Fibroblast of skin of right biceps (primary cell): ENCODE results near the gene MUSTN1.
A peak's percentile ranks its signal among the peaks of the same experiment; 100 is the strongest.

Experiments
- DNase-seq: peaks from one replicate; pipeline ENCODE4 v3.0.0-alpha.2; 2013

MUSTN1 gene

DNA sequence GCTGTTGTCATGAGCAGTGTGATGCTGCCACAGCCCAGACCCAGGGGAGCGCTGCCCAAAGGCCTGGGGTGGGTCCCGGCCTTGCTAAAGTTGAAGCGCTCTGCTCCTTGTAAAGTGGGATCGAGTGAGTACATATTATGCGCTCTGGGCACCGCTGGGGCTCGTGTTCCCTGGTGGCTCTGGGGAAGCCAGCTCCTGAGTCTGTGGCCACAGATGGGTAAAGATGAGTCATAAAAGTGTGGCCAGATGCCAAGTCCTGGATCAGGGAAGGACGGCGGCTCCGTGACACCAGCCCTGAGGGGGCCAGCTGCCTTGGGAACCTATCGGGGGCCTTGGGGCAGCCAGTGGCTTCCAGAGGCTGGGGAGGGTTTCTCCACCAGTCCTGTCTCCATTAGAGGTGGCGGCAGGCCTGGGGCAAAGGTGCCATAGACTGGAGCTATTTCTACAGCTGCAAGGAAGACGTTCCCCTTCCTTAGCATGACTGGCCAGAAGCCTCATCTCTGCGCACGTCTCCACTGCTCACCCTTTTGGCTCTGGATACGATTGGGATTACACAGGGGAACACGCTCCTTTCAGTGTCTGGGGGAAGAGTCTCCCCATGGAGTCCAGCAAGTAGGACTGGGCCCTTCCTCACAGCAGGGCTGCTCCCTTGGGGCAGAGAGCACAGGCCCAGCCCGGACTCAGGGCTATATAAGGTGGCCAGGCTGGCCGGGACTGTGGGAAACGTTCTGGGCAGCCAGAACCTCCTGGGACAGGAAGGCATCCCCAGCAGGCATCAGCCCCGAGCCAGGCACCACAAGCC is 3.1 kb downstream of the MUSTN1 start:
- DNase-seq, result peak; percentile 79

DNA sequence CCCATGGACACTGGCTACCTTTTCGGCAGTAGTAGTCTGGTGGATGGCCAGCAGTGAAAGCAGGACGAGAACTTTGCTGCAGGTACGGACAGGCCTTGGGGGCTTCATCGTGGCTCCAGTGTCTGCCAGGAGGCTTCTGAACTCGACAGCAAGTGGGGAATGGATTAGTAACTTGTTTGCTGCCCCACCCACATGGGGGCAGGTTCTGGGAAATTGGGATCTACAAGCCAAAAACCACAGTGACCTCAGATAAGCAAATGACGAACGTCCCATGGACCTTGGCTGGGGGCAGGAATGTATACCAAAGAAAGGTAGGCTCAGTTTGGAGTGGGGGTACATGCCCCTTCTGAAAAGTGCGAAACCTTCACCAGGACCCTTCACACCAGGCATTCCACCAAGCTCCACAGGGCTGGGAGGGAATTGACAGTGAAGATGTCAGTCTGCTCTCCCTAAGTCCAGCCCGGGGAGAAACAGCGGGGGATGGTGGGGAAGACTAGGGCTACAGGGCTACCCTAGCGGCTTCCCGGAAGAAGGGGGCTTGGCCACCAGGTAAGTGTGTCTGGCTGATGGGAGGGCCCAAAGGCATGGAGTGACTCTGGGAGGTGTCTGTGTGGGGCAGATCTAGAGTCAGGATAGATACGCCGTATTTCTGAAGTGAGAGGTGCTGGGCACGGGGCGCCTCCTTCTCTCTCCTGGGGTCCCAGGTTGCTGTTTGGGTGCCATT is 4.1 kb downstream of the MUSTN1 start, which contains the start of gene ITIH4:
Gene ITIH4 (minus strand): TSS at position 138 of the 724 bp plus-strand sequence. CDS start 30 bp downstream, at position 108.
- no peak for DNase-seq

DNA sequence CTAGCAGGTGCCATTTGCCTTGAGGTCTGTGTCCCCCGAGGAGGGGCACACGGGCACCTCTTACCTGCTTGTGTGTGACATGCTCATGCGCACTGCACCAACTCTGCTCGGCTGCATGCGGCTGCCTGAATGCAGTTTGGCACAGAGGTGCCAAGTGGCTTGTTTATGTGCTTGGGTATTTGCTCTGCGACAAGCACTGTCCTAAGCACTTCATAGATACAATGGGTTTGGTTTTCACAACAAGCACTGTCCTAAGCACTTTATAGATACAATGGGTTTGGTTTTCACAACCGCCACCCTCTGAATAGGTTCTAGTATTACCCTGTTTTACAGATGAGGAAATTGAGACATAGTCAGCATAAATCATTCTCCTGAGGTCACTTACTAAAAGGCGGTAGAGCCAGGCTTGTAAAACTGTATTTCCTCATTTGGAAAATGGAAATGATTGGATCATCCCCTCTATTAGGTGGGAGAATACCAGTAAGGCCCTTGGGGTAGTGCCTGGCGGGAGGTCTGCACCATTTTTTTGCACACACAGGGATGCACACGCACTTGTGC is 4.8 kb downstream of the MUSTN1 start:
- no peak for DNase-seq

DNA sequence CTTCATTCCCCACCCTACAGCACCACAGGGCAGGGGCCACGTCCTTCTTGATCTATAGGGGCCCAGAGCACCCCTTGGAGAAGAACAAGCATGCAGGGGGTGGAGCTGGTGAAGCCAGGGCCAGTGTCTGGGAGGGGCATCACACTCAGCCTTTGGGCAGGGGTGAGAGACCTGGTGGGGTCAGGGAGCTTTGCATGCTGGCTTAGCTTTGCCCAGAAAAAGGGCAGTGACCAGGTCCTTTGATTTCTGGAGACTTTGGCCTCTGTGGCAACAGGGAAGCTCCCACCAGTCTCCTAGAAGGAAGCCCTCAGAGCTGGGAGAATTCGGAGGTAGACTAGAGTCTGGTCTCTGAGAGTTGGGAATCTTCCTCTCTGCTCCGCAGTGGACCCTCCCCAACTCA is 5.3 kb downstream of the MUSTN1 start:
- no peak for DNase-seq

DNA sequence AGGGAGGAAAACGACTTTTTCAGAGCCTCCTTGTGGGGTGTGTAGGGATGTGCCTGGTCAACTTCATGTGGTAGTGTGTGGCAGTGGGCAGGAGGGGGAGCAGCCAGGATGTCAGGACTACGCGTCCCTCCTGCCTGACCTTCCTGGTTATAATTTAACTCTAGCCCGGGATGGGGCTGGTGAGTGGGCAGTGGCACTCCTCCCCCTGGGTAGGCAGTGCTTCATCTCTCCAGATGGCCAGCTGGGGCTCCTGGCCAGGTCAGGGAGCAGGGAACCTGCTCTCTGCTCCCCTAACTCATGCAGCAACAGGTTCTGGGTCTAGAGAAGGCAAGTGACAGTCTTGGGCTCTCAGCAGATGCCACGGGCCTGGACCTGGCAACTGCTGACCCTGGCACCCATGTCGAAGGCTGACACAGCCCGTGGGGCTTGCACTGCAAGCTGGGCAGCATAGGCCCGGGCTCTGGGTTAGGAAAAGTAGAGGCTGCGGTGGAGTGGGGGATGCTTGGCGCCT is 6.9 kb downstream of the MUSTN1 start:
- no peak for DNase-seq

DNA sequence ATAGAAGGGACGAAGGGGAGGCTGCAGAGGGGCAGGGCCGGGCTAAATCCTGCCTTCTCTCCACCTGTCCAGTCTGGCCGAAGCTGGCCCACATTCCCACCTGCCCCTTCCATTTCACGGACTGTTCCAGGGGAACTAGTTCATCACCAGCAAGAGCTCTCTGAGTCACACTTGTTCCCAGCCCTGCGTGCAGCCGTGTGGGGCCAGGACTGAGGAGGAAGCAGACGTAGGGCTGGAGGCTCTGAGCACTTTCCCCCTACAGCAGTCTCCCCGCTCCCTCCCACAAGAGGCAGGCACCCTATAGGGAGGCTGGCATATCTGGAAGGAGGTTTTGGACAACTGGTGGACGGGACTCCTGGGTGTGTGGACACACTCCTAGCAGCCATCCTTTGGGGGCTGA is 7.4 kb downstream of the MUSTN1 start:
- peak; percentile 16 for DNase-seq

DNA sequence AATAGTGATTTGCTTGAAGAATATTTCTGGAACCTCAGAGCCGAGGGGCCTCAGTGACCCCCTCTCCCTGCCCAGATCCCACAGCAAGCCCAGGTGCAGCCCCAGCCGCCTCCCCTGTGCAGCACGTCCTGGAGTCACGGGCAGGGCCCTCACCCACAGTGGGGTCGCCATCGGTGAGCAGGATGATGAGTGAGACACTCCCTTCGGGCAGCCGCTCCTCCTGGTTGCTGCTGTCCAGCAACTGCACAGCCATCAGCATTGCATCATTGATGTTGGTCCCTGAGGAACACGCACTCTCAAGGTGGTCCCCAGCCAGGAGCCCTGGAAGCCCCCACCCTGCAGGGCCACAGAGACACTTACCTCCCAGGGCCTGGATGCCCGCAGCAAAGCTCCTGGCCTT is 10.8 kb downstream of the MUSTN1 start:
- no peak for DNase-seq

DNA sequence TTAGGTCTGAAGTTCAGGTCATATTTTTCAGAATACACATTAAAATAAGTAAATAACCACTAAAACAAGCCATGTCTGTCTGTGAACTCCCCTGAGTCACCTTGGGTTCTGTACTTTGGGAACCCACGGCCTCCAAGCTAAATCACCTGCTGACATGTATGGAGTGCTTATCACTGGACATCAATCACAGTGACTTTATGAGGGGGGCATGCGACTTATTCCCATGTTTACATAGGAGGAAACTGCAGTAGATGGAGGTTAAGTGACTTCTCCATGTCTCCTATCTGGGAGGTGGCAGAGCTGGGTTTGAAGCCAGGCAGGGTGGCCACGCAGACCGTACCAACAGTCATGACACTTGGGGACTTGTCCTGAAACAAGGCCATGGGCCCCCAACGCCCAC is 12.5 kb downstream of the MUSTN1 start:
- DNase-seq, result no peak

DNA sequence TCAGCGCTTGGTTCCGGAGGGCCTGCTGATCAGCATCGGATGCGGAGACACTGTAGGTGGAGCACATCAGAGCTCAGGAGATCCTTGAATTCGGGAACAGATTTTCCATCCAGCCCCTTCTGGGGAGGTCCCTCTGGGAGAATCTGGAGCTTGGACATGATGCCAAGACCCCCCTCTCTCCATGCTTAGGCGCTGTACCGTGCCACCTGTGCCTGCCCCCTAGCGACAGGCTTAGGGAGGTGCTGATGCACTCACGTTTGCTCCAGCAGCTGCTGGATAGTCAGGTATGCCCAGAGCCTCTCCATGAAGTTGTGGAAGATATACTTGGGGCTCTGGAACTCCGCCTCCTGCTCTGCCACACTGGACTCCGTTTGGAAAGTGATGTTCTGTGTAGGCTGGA is 14.1 kb downstream of the MUSTN1 start:
- DNase-seq, result peak; percentile 16

DNA sequence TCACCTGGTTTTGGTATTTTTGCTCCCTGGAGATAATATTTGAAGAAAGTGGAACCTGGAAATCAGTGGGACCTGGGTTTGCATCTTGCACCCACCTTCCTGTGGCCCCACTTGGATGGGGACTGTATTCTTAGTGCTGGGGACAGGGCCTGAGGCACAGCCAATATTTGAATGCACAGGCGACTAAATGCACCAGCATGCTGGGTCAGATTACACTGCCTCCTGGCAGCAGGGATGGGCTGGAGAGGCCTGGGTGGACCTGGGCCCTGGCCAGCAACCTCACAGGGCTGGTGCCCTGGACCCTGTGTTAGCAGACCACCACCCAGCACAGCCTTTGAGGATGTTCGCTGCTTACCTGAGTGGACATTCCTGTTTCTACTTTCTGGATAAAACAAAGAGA is 14.9 kb downstream of the MUSTN1 start:
- DNase-seq, result no peak

DNA sequence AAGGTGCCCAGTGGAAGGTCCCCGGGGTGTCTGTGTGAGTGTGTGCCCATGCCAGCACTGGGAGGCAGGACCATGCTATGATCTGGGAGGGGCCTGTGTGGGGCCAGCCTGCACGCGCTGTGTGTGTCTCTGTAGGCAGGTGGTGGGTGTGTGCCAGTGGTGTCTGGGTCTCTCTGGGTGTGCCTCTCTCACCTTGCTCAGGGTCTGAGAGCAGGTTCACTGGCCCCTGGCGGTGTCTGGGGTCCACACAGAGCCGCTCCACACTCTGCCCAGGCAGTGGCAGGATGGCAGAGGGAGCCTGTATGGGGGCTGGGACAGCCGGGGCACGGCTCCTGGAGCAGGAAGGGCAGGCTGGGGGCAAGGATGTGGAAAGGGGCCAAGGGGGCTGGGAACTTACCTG is 17.0 kb downstream of the MUSTN1 start:
- no peak for DNase-seq

DNA sequence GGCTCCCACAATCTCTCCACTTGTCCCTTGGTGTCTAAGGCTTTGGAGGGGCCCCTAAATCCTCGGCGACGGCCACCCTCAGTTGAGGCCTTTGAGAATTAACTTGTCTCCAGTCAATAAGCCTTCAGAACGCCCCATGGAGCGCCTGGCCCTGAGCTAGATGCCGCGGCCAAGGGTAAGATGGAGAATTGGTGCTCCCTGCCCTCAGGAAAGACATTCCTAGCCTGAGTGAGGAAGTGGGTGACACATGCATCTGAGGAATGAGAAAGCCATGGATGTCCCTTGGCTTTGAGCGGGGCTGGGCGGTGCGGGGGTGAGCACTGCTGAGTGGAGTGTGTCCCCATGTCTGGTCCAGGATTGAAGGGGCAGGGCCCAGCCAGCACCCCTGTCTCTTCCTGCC is 17.6 kb downstream of the MUSTN1 start:
- DNase-seq, result no peak

DNA sequence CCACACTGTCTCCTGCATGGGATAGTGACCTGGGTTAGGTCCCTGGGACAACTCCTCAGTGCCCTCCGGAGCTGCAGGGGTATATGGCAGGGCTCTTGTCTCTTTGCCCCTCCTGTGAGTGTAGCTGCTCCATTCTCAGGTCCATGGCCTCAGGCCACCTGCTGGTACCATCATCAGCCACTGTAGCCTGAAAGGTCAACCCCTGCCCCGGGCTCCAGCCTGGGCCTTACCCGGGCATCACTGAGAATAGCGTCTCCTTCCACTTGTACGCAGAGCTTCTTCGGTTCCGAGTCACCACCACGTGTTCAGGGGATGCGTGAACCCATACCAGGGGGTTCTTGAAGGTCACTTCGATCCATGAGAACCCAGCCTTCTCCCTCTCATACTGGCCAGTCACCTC is 18.2 kb downstream of the MUSTN1 start:
- DNase-seq, result no peak

DNA sequence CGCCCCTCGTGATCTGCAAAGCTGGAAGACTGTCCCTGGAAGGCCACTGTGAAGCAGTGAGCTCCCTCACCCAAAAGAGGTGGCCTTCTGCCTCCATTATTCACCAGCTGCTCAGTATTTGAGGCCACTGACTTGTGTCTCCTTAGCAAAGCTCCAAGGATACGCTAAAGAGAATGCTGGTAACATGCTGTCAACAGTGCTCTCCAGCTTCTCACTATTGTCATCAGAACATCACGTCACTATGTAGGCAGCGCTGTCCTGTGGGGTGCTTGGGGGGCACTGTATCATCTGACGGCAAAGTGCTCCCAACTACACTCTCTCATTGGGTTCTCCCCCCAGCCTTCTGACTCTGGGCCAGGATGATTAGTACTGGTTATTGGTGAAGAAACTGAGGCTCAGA is 18.6 kb downstream of the MUSTN1 start:
- DNase-seq, result no peak

DNA sequence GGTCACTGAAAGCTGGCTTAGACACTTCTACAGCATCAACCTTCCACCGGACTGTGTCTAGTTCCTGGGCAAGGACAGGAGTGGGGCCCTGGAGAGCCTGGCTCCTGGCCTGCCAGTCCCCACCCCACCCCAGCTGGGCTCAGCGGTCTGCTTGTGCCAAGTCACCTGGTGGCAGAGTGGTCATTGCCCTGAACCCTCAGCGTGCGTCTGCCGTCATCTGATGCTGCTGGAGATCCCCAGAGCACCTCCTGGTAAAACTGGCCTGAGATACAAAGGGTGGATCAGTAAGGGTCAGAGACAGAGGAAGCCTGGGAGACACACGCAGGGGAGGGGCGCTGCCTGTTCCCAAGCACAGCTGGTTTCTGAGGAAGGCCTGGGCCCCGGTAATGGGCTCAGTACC is 21.0 kb downstream of the MUSTN1 start:
- DNase-seq, result no peak

DNA sequence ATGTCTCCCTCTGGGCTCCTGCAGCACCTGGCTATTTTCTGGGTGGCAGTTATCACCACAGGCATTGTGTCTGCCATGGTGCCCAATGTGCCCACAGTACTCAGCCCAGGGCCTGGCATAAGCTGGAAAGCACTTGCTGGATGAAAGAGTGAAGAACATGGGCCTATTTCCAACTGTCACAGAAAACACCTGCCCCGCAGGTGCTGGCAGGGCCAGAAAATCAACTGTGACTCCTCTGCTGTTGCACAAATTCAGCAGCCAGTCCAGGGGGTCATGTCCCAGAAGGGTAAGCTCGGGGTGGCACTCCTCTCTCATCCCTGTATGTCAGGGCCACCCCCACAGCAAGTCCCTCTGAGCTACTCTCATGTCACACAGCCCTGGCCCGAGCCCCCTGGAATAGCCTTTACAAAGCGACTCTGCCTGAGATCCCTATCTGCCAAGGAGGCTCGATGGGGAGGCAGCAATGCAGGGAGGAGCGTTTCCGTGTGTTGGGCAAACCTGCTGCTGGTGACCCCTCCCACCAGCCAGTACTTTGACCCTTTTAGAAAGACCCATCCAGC is 23.3 kb downstream of the MUSTN1 start:
- no peak for DNase-seq

DNA sequence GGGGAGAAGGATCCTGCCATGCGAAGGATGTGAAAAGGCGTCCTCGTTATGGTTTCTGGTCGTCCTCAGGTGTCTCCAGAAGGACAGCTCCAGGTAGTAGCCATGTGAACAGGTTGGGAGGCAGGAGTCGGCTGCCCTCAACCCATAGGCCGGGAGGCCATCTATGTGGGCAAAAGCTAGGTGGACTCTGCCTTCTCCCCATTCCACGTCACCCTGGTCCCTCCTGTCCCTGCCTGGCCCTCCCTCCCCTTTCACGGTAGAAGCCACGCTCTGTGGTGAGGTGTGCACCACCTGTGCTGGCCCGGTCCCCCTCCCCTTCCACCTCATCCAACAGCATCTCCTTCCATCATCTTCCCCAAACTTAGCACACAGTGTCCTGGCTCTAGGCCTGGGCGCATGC is 23.9 kb downstream of the MUSTN1 start:
- no peak for DNase-seq

DNA sequence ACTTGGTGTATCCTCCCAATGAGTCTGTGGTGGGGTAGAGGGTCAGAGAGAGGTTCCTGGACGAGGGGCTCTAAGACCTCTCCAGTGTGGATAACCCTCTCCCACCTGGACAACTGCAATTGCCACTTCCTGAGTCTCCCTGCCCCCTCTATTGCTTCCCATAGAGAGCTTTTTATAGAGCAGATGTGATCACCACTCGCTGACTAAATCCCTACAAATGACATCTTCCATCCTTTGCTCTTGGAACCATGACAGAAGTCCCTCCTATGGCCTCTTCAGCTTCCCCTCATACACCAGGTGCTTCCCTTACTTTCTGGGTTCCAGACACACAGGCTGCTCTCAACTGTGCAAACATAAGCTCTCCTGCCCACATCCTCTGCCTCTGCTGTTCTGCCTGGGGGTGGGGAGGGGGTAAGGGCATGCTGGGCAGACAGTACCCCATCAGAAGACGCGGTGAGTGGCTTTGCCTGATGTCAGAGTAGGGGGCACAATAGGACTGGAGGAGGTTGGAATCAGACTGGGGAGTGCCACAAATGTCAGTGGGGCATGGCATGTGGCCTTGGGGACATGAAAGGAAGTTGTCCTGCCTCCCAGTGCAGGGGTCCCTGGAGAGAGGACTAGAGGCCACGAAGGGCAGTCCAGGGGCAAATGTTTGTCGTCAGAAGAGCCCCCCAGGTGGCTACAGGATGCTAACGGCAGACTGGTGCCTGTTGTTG is 25.0 kb downstream of the MUSTN1 start:
- no peak for DNase-seq

DNA sequence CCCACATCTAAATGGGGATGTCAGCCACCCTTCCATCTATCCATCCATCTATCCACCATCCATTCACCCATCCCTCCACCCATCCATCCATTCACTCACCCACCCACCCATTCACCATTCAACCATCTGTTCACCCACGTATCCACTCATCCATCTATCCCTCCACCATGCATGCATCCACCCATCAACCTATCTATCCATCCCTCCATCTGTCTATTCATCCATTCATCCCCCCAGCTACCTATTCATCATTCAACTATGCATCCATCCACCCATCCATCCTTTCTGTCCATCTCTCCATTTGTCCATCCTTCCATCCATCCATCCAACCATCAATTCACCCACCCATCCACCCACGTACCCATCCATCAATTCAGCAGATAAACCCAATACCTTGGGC is 25.7 kb downstream of the MUSTN1 start:
- DNase-seq, result no peak

DNA sequence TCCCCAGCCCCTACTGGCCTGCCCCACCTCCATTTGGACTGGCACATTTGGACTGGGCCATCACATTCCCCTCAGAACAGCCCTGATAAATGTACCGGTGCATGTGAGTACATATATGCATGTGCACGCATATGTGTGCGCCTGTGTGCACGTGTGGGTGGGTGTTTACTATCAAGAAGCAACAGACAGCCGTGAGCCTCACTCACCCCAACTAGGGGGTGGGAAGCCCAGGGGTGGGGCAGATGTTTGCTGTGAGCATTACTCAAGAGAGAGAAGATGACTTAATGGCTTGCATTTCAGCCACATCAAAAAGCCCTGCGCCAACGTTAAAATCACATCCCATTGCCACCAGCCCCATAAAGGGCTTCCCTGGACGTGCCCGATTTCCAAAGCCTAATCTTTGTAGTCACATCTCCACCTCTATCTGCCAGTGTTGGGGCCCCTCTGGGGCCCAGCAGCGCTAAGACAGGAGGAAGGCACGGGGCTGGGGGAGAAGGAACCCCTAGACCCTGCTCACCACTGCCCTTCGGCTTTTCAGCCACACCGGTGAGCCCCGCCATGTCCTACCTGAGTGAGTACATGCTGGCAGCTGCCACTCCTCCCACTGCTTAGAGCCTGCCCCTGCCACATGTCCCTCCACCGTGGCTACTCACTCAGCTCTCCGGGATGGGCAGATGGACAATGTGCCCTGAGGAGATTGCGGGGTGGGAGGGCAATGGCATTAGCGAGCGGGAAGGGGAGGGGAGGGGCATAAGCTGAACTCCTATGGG is 29.4 kb downstream of the MUSTN1 start:
- no peak for DNase-seq

DNA sequence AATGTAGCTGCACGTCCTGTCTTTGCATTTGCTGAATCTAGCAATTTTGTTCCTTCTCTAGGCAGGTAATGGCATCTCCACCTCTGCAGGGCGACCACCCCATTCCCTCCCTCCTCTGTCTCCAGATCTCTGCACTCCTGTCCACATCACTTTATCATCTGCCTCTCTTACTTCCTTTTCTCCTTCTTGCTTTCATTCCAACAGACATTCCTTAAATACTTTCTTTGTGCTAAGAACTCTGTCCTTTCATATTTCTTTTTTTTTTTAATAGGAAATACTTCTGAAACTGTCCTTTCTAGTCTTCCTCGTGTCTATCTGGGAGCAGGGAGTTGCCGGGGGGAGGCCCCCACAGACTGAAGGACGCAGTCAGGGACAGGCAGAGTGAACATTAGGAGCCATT is 33.0 kb downstream of the MUSTN1 start:
- peak; percentile 3 for DNase-seq

DNA sequence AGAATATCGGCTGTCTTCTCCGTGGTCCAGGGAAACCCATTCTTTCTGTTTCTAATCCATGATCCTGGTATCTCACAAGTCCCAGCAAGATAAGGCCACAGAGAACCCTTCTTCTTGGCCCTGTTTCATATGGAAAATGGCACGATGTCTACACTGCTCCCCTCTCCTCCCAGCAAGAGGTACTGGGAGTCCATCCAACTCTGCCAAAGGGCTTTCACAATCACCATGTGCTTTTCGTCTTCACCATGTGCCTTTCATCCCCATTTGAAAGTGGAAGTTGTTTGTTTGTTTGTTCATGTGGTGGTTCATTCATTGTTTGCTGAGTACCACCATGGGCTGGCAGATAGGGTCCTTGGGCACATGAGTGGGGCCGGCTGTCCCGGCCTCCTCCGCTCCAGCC is 34.7 kb downstream of the MUSTN1 start:
- DNase-seq, result no peak
